HepG2 (cell line): ENCODE data around the gene PRKCE. TPM values are rescaled to one million over a fixed set of nuclear protein-coding genes. Genes with fewer than 3 reads are reported as not detected.

Experiments used
- ATAC-seq: fragments of 200-7000 bp; cut with Tn5 transposase; 3 replicates; pipeline ENCODE4 v1.9.1; 2020; ENCODE audit warnings: mild to moderate bottlenecking, moderate library complexity
- BruUV-seq: library from RNA; stranded (reverse); fragments of 400-500 nt; replicated peaks from 2 replicates; lab custom pipeline; 2021; lab: Mats Ljungman, UMichigan
- CTCF ChIA-PET: fragments of 300-600 bp; formaldehyde crosslinking; extraction: SDS; loops from one replicate; lab custom pipeline; 2021; ENCODE audit warnings: low total read pairs, inconsistent platforms, low intra/inter-chr PET ratio; lab: Yijun Ruan, JAX
- POLR2A ChIA-PET: fragments of 350-600 bp; sonication (Branson Sonifier 250); formaldehyde crosslinking; loops from one replicate; lab custom pipeline; 2020; ENCODE audit warnings: antibody characterized with exemption, inconsistent platforms; lab: Yijun Ruan, JAX
- DNase-seq: peaks from one replicate; pipeline ENCODE4 v3.0.0-alpha.2; 2015; ENCODE audit warnings: low spot score
- FAIRE-seq: peaks from 3 replicates; lab custom pipeline; 2011; peaks lifted over from hg19 to GRCh38; lab: Jason Lieb, UNC
- H2AFZ ChIP-seq: one replicate; pipeline ENCODE4 v1.6.1; 2011; ENCODE audit warnings: low read length, inconsistent platforms
- H3K27ac ChIP-seq: fragments of 300-600 bp; 3 replicates; pipeline ENCODE4 v1.8.0; 2011; ENCODE audit warnings: mixed run types, mild to moderate bottlenecking, mixed read lengths, low read length, inconsistent platforms; ENCODE audit not compliant: insufficient read depth; ENCODE audit errors: extremely low read length
- H3K27me3 ChIP-seq, 2 experiments: fragments of 200-600 bp in 1 of 2; 2 replicates in 1 of 2; 3 replicates in 1 of 2; pipeline versions ENCODE4 v1.6.0 to v1.8.0; 2011; ENCODE audit warnings: low read length in 2 of 2, mild to moderate bottlenecking in 2 of 2, moderate library complexity in 2 of 2, inconsistent platforms in 1 of 2; ENCODE audit not compliant: insufficient read depth in 2 of 2, control insufficient read depth in 1 of 2
- H3K36me3 ChIP-seq, 2 experiments: fragments of 200-600 bp in 1 of 2; replicated peaks in 1 of 2; 2 replicates in 1 of 2; 3 replicates in 1 of 2; pipeline versions ENCODE4 v1.5.1 to v1.8.0; 2011; ENCODE audit warnings: low read length in 2 of 2, inconsistent platforms in 1 of 2; ENCODE audit not compliant: insufficient read depth in 2 of 2, control insufficient read depth in 1 of 2
- H3K4me1 ChIP-seq: 2 replicates; pipeline ENCODE4 v1.5.1; 2012; ENCODE audit warnings: low read length, inconsistent platforms; ENCODE audit not compliant: insufficient read depth
- H3K4me2 ChIP-seq: 2 replicates; pipeline ENCODE4 v1.6.0; 2011; ENCODE audit warnings: low read depth, low read length, inconsistent platforms
- H3K4me3 ChIP-seq, 3 experiments: fragments of 200-600 bp in 1 of 3; sonication (generic), shearing (Covaris generic) in 1 of 3; replicated peaks in 1 of 3; 2 replicates each; pipeline ENCODE4 v1.5.1; 2011 to 2016; ENCODE audit warnings: low read length in 3 of 3, inconsistent platforms in 2 of 3, low read depth in 2 of 3, mild to moderate bottlenecking in 2 of 3, control low read depth in 1 of 3, mixed read lengths in 1 of 3; ENCODE audit not compliant: insufficient read depth in 1 of 3
- H3K79me2 ChIP-seq: one replicate; pipeline ENCODE4 v1.6.1; 2011; ENCODE audit warnings: low read length, inconsistent platforms; ENCODE audit not compliant: insufficient read depth
- H3K9ac ChIP-seq: 2 replicates; pipeline ENCODE4 v1.6.0; 2011; ENCODE audit warnings: mild to moderate bottlenecking, low read depth, low read length, inconsistent platforms; ENCODE audit not compliant: insufficient read depth
- H3K9me3 ChIP-seq: 2 replicates; pipeline ENCODE4 v1.5.1; 2012; ENCODE audit warnings: mild to moderate bottlenecking, low read length
- H4K20me1 ChIP-seq: 2 replicates; pipeline ENCODE4 v1.6.0; 2011; ENCODE audit warnings: inconsistent platforms, mild to moderate bottlenecking, low read length, moderate library complexity; ENCODE audit not compliant: insufficient read depth
- CREB1 ChIP-seq, 2 experiments: fragments of 450-650 bp in 1 of 2; IDR thresholded peaks; 2 replicates each; pipeline ENCODE4 v1.6.1; 2016 to 2017; ENCODE audit warnings: control low read depth in 1 of 2, mild to moderate bottlenecking in 1 of 2, missing compliant biosample characterization in 1 of 2, missing genetic modification characterization in 1 of 2
- HDAC1 ChIP-seq: sonication (generic); formaldehyde crosslinking; IDR thresholded peaks from 2 replicates; pipeline ENCODE4 v1.5.1; 2020; ENCODE audit warnings: mild to moderate bottlenecking, missing genetic modification reagents
- IRX3 ChIP-seq: sonication (generic); formaldehyde crosslinking; IDR thresholded peaks from 2 replicates; pipeline ENCODE4 v1.8.1; 2023; ENCODE audit warnings: mild to moderate bottlenecking, low read depth, missing genetic modification reagents, borderline replicate concordance
- KLF13 ChIP-seq: sonication (generic); formaldehyde crosslinking; IDR thresholded peaks from 2 replicates; pipeline ENCODE4 v1.4.0; 2020; ENCODE audit warnings: mild to moderate bottlenecking, missing genetic modification reagents
- NFE2 ChIP-seq: sonication (generic); formaldehyde crosslinking; IDR thresholded peaks from 2 replicates; pipeline ENCODE4 v1.4.0; 2020; ENCODE audit warnings: missing genetic modification reagents
- SRSF9 ChIP-seq: fragments of 200-400 bp; formaldehyde crosslinking; IDR thresholded peaks from 2 replicates; pipeline ENCODE4 v1.6.1; 2018; ENCODE audit warnings: borderline replicate concordance, mild to moderate bottlenecking, low read depth, low read length; ENCODE audit not compliant: insufficient read depth, poor library complexity, severe bottlenecking
- ZNF598 ChIP-seq: sonication (generic); formaldehyde crosslinking; IDR thresholded peaks from 2 replicates; pipeline ENCODE4 v1.5.1; 2020; ENCODE audit warnings: mild to moderate bottlenecking, missing genetic modification reagents, borderline replicate concordance
- WGBS: methylation state at CpG from one replicate; pipeline ENCODE4 v1.1.6; 2017; ENCODE audit warnings: low lambda C conversion rate; 5-methylcytosine and 5-hydroxymethylcytosine counted together
- in situ Hi-C: cut with HindIII; loops from 2 replicates; pipeline ENCODE4 v1.10.0; 2017; ENCODE audit warnings: low pct_unique_long_range_greater_than_20kb; ENCODE audit not compliant: extremely low pct_ligation_motif_present
- intact Hi-C: fragments of 100-400 bp; cut with micrococcal nuclease; formaldehyde crosslinking; loops from one replicate; pipeline ENCODE4 v1.10.0; 2022; ENCODE audit not compliant: unreplicated experiment
- polyA plus RNA-seq, 8 experiments: library from polyadenylated mRNA; depleted of rRNA in 3 of 8; stranded (reverse) in 7 of 8; unstranded in 1 of 8; fragments of >200 nt; fragmentation: Illumina TruSeq in 4 of 8; extraction: Trizol in 4 of 8; gene quantifications; 2 replicates each; pipeline versions ENCODE4 v1.2.1 to v1.2.3, GENCODE V29; 2011 to 2016; ENCODE audit warnings: low read depth in 4 of 8, missing spikeins in 1 of 8, mixed read lengths in 1 of 8; ENCODE audit not compliant: insufficient read depth in 1 of 8
- total RNA-seq, 5 experiments: library from RNA; depleted of rRNA; stranded (reverse); fragments of >200 nt; fragmentation: Illumina TruSeq; extraction: Trizol; gene quantifications; 2 replicates each; pipeline ENCODE4 v1.2.3, GENCODE V29; 2016; ENCODE audit warnings: low read depth in 1 of 5
- TF ChIP-seq, protein P1 (sequence below): sonication (generic); formaldehyde crosslinking; IDR thresholded peaks from 2 replicates; pipeline ENCODE4 v1.5.1; 2020; ENCODE audit warnings: missing genetic modification reagents, mild to moderate bottlenecking, borderline replicate concordance
- TF ChIP-seq, protein P2 (sequence below): sonication (generic); formaldehyde crosslinking; IDR thresholded peaks from 2 replicates; pipeline ENCODE4 v1.4.0; 2020; ENCODE audit warnings: missing genetic modification reagents
- TF ChIP-seq, protein P3 (sequence below): sonication (generic); formaldehyde crosslinking; IDR thresholded peaks from 2 replicates; pipeline ENCODE4 v1.4.0; 2020; ENCODE audit warnings: missing genetic modification reagents, borderline replicate concordance
- TF ChIP-seq, protein P4 (sequence below): sonication (generic); formaldehyde crosslinking; IDR thresholded peaks from 2 replicates; pipeline ENCODE4 v1.4.0; 2020; ENCODE audit warnings: missing genetic modification reagents, borderline replicate concordance

PRKCE gene
- total and polyA plus RNA-seq, 2 of the 13 experiments (the other 11 are each of a cell fraction or from before 2014, with no cell fraction given): 1.0 to 3.9 TPM

DNA sequence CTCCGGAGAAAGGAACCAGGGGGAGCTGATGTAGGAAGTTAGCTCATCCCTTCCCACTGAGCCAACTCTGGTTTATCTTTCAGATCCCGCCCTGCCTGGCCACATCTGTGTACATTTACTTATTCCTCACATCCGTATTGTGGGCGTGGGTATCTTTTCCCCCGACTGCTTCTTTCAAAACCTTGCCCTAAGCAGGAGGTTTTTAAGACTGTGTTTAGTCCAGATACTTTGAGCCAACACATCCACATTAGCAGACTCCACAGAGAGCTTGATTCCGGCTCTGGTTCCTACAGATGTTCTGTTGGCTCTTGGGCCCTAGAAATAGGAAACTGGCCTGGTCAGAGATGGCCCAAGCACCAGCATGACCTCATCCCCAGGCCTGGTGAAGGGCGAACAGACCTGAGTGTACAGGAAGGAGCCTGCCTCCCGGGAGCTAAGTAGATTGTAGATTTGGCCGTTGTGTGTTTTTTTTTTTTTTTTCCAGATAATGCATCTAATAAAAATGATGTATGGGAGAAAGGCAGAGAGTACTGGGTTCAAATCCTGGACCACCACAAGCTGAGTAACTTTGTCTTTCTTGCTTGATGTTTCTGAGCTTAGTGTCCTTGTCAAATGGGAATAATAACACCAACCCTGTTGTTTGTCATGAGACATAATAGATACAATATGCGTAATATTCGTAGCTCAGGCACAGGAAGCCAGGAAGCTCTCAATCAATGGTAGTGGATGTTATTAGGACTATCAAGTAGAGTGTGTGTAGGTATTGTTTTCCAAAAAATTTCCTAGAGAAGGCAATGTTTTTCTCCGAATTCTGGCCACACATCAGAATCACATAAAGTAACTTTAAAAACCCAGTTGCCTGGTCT is 92.3 kb downstream of the PRKCE start:
- H3K27ac ChIP-seq: no peak overlapping the region
- no peak overlapping the region for H2AFZ ChIP-seq
- 57% methylated on average over 12 of the region's 12 CpGs for WGBS
- ChIA-PET POLR2A (no interaction called here), CTCF (no interaction called here)
- no peaks in the 10 kb centered on the region for H3K79me2 ChIP-seq
- H3K36me3 ChIP-seq: no peaks in the 10 kb centered on the region
- no peaks in the 10 kb centered on the region for H3K4me1 ChIP-seq
- in situ Hi-C loops (no loop called here), intact Hi-C loops (no loop called here)
- no peak overlapping the region for H3K9ac ChIP-seq
- ATAC-seq: no peak
- no TSS peak for BruUV-seq
- H3K9me3 ChIP-seq: no peaks in the 10 kb centered on the region
- H3K4me3 ChIP-seq: no peak overlapping the region
- H3K4me2 ChIP-seq: no peak overlapping the region
- no peak for FAIRE-seq
- DNase-seq: no peak
- no peaks in the 10 kb centered on the region for H3K27me3 ChIP-seq
- H4K20me1 ChIP-seq: no peaks in the 10 kb centered on the region; the same call in 1 of the 2 replicates
- no peak for TF ChIP-seq HDAC1 (CRISPR knock-in tag)
- TF ChIP-seq KLF13: no peak
- TF ChIP-seq, protein P1, sequence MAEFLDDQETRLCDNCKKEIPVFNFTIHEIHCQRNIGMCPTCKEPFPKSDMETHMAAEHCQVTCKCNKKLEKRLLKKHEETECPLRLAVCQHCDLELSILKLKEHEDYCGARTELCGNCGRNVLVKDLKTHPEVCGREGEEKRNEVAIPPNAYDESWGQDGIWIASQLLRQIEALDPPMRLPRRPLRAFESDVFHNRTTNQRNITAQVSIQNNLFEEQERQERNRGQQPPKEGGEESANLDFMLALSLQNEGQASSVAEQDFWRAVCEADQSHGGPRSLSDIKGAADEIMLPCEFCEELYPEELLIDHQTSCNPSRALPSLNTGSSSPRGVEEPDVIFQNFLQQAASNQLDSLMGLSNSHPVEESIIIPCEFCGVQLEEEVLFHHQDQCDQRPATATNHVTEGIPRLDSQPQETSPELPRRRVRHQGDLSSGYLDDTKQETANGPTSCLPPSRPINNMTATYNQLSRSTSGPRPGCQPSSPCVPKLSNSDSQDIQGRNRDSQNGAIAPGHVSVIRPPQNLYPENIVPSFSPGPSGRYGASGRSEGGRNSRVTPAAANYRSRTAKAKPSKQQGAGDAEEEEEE (CRISPR knock-in tag): no peak
- TF ChIP-seq, protein P2, sequence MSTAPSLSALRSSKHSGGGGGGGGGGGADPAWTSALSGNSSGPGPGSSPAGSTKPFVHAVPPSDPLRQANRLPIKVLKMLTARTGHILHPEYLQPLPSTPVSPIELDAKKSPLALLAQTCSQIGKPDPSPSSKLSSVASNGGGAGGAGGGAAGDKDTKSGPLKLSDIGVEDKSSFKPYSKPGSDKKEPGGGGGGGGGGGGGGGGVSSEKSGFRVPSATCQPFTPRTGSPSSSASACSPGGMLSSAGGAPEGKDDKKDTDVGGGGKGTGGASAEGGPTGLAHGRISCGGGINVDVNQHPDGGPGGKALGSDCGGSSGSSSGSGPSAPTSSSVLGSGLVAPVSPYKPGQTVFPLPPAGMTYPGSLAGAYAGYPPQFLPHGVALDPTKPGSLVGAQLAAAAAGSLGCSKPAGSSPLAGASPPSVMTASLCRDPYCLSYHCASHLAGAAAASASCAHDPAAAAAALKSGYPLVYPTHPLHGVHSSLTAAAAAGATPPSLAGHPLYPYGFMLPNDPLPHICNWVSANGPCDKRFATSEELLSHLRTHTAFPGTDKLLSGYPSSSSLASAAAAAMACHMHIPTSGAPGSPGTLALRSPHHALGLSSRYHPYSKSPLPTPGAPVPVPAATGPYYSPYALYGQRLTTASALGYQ (CRISPR knock-in tag): no peak
- TF ChIP-seq, protein P3, sequence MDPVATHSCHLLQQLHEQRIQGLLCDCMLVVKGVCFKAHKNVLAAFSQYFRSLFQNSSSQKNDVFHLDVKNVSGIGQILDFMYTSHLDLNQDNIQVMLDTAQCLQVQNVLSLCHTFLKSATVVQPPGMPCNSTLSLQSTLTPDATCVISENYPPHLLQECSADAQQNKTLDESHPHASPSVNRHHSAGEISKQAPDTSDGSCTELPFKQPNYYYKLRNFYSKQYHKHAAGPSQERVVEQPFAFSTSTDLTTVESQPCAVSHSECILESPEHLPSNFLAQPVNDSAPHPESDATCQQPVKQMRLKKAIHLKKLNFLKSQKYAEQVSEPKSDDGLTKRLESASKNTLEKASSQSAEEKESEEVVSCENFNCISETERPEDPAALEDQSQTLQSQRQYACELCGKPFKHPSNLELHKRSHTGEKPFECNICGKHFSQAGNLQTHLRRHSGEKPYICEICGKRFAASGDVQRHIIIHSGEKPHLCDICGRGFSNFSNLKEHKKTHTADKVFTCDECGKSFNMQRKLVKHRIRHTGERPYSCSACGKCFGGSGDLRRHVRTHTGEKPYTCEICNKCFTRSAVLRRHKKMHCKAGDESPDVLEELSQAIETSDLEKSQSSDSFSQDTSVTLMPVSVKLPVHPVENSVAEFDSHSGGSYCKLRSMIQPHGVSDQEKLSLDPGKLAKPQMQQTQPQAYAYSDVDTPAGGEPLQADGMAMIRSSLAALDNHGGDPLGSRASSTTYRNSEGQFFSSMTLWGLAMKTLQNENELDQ (CRISPR knock-in tag): no peak
- no peak for TF ChIP-seq CREB1 (IDR thresholded peaks at IDR 0.05)
- TF ChIP-seq CREB1 (CRISPR knock-in tag; IDR thresholded peaks at IDR 0.05): no peak
- no peak for TF ChIP-seq IRX3
- TF ChIP-seq, protein P4, sequence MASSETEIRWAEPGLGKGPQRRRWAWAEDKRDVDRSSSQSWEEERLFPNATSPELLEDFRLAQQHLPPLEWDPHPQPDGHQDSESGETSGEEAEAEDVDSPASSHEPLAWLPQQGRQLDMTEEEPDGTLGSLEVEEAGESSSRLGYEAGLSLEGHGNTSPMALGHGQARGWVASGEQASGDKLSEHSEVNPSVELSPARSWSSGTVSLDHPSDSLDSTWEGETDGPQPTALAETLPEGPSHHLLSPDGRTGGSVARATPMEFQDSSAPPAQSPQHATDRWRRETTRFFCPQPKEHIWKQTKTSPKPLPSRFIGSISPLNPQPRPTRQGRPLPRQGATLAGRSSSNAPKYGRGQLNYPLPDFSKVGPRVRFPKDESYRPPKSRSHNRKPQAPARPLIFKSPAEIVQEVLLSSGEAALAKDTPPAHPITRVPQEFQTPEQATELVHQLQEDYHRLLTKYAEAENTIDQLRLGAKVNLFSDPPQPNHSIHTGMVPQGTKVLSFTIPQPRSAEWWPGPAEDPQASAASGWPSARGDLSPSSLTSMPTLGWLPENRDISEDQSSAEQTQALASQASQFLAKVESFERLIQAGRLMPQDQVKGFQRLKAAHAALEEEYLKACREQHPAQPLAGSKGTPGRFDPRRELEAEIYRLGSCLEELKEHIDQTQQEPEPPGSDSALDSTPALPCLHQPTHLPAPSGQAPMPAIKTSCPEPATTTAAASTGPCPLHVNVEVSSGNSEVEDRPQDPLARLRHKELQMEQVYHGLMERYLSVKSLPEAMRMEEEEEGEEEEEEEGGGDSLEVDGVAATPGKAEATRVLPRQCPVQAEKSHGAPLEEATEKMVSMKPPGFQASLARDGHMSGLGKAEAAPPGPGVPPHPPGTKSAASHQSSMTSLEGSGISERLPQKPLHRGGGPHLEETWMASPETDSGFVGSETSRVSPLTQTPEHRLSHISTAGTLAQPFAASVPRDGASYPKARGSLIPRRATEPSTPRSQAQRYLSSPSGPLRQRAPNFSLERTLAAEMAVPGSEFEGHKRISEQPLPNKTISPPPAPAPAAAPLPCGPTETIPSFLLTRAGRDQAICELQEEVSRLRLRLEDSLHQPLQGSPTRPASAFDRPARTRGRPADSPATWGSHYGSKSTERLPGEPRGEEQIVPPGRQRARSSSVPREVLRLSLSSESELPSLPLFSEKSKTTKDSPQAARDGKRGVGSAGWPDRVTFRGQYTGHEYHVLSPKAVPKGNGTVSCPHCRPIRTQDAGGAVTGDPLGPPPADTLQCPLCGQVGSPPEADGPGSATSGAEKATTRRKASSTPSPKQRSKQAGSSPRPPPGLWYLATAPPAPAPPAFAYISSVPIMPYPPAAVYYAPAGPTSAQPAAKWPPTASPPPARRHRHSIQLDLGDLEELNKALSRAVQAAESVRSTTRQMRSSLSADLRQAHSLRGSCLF (CRISPR knock-in tag): no peak
- TF ChIP-seq SRSF9: no peak
- no peak for TF ChIP-seq ZNF598 (CRISPR knock-in tag)
- no peak for TF ChIP-seq NFE2 (CRISPR knock-in tag)
